Midbrain (tissue), 1 donor: ENCODE data around the gene KRT20.
"Not testable (repeated sequence)": the region's sequence is repeated elsewhere in the genome, so short reads cannot be mapped to it uniquely, and the experiment has no call there.

ENCODE experiments used
- DNase-seq: peaks from one replicate; lab custom pipeline; 2025; lab: John Stamatoyannopoulos, UW

Gene KRT20, protein sequence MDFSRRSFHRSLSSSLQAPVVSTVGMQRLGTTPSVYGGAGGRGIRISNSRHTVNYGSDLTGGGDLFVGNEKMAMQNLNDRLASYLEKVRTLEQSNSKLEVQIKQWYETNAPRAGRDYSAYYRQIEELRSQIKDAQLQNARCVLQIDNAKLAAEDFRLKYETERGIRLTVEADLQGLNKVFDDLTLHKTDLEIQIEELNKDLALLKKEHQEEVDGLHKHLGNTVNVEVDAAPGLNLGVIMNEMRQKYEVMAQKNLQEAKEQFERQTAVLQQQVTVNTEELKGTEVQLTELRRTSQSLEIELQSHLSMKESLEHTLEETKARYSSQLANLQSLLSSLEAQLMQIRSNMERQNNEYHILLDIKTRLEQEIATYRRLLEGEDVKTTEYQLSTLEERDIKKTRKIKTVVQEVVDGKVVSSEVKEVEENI

DNA sequence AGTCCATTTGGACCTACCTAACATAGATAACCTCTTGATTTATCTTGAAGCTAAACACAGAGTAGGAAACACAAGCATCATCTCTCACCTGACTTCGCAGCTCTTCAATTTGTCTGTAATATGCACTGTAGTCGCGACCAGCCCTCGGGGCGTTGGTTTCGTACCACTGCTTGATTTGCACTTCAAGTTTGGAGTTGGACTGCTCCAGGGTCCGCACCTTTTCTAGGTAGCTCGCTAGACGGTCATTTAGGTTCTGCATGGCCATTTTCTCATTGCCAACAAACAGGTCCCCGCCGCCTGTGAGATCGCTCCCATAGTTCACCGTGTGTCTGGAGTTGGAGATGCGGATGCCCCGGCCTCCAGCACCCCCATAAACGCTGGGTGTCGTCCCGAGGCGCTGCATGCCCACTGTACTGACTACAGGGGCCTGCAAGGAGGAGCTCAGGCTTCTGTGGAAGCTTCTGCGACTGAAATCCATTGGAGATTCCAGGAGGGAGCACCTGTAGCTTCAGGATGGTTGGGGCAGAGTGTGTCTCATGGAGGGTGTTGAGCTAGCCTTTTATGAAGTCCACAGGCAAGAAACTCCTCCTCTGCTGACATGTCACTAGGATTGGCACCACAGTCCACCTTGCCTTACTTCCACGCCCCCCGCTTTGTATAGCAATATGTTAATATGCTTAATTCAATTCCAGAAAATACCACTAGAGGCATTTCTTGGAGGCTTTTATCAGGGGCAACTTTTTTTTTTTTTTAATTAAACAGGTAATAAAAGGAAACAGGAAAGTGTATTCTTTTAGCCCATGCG lies at the start of gene KRT20:
Gene KRT20, minus strand, starts transcription at position 535 of the 805 bp plus-strand sequence. Its CDS starts 57 bp downstream, at position 478.
- no peak for DNase-seq

DNA sequence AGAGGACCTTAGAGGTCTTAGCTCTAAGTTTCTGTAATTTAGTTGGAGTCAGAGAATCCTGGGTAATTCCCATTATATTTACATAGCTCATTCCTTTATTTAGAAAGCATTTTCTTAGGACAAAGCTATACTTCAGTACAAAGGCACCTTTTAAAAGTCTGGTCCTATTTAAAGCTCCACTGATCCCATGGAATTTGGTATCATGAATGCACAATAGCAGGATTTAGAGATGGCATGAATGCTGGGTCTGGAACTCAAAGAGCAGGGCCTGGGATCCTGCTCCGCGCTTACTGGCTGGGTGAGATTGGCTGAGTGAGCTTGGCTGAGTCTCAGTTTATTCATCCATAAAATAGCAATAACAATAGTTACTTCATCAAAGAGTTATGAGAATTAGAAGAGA lies 47.6 kb upstream of the KRT20 start:
- no peak for DNase-seq

- no peak for DNase-seq
Measured at GRCh38 chr17:40931311-40931710, 46.3 kb upstream of the KRT20 start.

- no peak for DNase-seq
Measured at GRCh38 chr17:40926341-40926740, 41.3 kb upstream of the KRT20 start.

GRCh38 chr17:40922239-40922638 lies 37.2 kb upstream of the KRT20 start:
- DNase-seq, result peak; percentile 20

DNA sequence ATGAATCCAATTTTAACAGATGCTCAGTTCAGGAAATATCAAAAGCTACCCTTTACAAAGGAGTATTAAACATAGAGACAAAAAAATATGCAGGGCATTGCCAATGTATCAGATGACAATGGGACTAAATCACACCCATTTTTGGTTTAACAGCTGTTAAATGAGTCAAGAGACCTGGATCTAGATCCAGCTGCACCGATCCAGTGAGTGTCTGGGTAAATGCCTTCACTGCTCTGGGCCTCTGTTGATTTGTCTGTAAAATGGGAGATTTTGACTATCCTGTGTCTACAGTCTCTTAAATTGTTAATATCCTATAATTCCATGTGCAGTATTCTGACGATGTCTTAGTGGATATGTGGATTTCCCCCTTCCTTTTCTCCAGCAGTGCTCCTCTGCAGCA lies 36.0 kb upstream of the KRT20 start:
- DNase-seq, result no peak

GRCh38 chr17:40917116-40917515 lies 32.1 kb upstream of the KRT20 start:
- DNase-seq, result not testable (repeated sequence)

GRCh38 chr17:40916366-40916765 lies 31.3 kb upstream of the KRT20 start:
- no peak for DNase-seq

- DNase-seq, result no peak
Measured at GRCh38 chr17:40915721-40916256, 30.7 kb upstream of the KRT20 start.

GRCh38 chr17:40915199-40915661 lies 30.2 kb upstream of the KRT20 start:
- no peak for DNase-seq

DNA sequence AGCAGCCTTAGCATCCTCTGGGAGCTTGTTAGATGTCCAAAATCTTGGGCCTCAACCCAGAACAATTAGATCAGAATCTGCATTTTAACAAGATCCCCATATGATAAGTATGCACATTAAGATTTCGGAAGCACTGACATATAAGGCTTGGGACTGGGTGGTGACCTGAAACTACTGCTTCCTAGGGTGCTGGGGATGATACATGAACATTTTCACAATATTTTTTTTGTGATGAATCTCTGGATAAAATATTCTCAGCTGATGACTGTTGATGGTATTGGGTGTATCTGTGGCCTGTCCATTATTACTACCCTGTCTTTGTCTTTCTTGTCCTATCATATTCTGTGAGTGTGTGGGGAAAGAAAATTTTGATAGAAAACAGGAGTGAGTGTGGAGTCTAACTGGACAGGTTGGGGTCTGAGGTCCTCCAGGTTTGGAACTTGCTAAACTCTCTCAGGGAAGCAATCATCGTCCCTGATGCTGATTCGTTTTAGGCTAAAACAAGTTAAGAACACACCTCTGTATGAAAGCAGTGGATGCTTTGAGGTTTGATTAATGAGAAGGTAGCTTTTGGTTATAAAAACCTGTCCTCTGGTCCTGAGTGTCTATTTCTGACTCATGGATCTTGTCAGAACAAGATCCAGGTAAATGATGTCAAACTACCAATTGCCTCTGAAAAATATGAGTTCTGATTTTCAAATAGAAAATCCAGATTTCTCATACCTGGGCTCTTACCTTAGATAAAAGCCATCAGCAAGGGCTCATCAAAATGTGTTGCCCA lies 29.2 kb upstream of the KRT20 start:
- DNase-seq, result no peak

GRCh38 chr17:40912486-40913210 lies 27.6 kb upstream of the KRT20 start:
- no peak for DNase-seq

DNA sequence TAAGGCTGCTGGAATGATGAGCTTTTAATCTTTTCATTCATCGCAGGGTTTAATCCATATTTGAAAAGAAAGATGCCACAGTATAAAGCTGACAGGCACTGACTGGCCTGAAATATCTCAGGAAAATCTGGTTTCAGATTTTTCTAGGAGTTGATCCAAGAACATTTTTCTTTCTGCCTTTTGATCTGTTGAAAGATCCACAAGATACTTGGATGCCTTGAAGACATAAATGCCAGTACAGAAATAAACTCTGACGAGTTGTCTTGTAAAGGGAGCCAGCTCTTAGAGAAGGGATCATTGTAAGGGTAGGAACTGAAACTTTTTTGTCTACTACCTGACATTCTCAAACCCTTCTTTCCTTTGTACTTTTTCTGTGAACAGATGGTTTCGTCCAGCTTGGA lies 25.4 kb upstream of the KRT20 start:
- no peak for DNase-seq

- DNase-seq, result no peak
Measured at GRCh38 chr17:40909755-40910154, 24.7 kb upstream of the KRT20 start.

DNA sequence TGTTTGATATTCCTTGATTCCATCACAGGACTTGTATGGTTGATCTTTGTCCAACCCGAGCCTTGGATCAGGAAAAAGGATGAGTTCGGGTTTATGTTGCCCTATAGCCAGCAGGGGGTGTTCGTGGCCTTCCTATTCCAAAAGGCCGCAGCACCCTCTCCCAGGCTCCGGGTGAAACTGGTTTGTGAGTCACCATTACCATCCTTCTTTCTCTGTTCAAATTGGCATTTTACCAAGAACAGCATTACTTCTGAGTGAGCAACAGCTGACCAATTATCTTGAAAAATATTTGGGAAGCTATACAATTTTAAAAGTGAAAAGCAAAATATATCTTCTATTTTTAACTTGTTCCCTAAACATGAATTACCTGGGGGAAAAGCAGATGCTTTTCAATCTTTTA lies 24.3 kb upstream of the KRT20 start:
- DNase-seq, result peak; percentile 75

GRCh38 chr17:40906613-40907012 lies 21.6 kb upstream of the KRT20 start:
- no peak for DNase-seq

DNA sequence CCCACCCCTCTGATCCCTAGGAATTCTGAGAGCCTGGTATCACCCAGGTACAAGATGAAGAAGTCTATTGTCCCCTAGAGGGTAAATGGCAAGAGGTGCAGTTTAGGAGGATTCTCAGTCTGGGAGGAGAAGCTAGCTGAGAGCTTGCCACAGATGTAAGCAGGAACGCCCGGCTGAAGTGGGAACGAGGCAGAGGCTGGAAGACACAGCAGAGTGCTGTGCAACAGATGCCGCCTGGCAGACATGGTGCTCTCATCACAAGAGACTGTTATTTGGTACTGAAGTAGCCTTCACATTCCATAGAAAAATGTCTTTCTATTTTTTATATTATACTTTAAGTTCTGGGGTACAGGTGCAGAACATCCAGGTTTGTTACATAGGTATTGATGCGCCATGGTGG lies 20.3 kb upstream of the KRT20 start:
- no peak for DNase-seq

DNA sequence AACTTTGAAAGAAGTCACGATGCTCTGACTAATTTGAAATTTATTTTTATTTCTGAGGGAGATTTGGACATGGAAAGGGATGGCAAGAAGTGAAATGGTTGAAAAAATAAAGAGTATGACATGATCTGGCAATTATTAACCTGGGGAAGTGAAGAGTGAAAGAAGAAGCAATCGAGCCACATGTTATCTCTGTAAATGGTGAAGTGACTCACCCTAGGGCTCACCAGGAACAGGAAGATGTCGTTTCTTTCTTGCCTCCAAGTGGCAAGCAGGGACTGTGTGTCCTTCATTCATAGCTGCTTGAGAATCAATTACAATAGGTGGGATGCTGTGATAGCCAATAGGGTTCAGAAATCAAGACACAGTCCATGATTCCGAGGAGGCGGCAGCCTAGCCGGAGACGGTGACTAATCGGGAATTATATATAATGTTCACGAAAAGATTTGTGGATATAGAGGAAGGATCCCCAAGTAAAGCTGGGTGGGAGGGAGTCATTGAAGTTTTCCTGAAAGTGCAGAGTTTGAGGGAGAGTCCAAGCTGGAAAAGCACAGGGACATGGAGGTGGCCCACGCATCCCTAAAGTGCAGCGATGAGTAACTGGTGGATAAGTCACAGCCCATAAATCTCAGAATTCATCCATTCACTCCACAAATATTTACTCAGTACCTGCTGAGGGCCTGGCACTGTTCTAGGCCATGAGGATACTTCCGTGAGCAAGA lies 18.2 kb upstream of the KRT20 start:
- no peak for DNase-seq

DNA sequence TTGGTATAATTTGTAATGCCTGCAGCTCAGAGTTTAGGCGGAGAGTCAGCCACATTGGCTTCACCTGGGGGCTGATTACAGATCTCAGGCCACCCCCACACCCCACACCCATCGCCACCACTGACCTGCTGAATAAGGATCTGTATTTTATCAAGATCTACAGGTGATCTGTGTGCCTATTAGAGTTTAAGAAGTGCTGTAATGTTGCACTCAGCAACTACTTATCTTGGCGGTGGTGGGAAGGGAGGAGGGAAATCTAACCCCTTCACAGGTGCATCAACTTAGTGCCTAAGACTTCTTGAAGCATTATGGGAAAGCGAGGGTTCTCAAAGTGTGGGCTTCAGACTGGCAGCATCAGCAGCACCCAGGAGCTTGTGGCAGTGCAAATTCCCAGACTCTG lies 17.5 kb upstream of the KRT20 start:
- no peak for DNase-seq

- DNase-seq, result no peak
Measured at GRCh38 chr17:40901981-40902474, 17.0 kb upstream of the KRT20 start.
